Colonic mucosa (tissue), 4 donors: ENCODE measurements around the gene CLDN6. TPM values are rescaled to one million over a fixed set of nuclear protein-coding genes. Genes with fewer than 3 reads are reported as not detected.
A peak's percentile ranks its signal among the peaks of the same experiment; 100 is the strongest.

Experiments used
- DNase-seq: peaks from one replicate; pipeline ENCODE4 v3.0.0-alpha.2; 2020
- H3K27ac ChIP-seq: fragments of 200-600 bp; one replicate; pipeline ENCODE4 v1.8.0; 2021
- H3K27me3 ChIP-seq: fragments of 200-600 bp; one replicate; pipeline ENCODE4 v1.8.0; 2021
- H3K36me3 ChIP-seq: fragments of 200-600 bp; one replicate; pipeline ENCODE4 v1.8.0; 2021
- H3K4me1 ChIP-seq: fragments of 200-600 bp; one replicate; pipeline ENCODE4 v1.8.0; 2021; ENCODE audit warnings: mild to moderate bottlenecking
- H3K4me3 ChIP-seq: fragments of 200-600 bp; one replicate; pipeline ENCODE4 v1.8.0; 2021
- H3K9ac ChIP-seq, 2 donors: one replicate each; pipeline ENCODE4 v1.7.0; 2013; ENCODE audit warnings: control low read depth in 2 of 2, low read depth in 2 of 2, low read length in 2 of 2
- H3K9me3 ChIP-seq: fragments of 200-600 bp; one replicate; pipeline ENCODE4 v1.8.0; 2021
- CTCF ChIP-seq: fragments of 200-600 bp; IDR thresholded peaks from one replicate; pipeline ENCODE4 v1.8.0; 2022; ENCODE audit warnings: antibody characterized with exemption, mild to moderate bottlenecking
- intact Hi-C: fragments of 100-400 bp; cut with DNase I; formaldehyde crosslinking; loops from one replicate; pipeline ENCODE4 v1.14.1; 2022
- total RNA-seq, 2 donors: library from RNA; stranded (reverse); fragmentation: NEBNext Ultra II Directional in 1 of 2; extraction: Animal tissue kit (Norgen Biotek cat#: 25700) in 1 of 2; gene quantifications; one replicate each; pipeline ENCODE4 v1.2.1, GENCODE V29; 2021
- donor health status: healthy.
- donor health status: DM: no; HTN: no; CAD: no.
- donor health status: DM: no; HTN: no; CAD: no.

The CLDN6 gene, protein sequence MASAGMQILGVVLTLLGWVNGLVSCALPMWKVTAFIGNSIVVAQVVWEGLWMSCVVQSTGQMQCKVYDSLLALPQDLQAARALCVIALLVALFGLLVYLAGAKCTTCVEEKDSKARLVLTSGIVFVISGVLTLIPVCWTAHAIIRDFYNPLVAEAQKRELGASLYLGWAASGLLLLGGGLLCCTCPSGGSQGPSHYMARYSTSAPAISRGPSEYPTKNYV
- 1 to 10 TPM in 1 of 2 donors, not detected in 1; 1.2 TPM for total RNA-seq

GRCh38 chr16:3017794-3018506, at the start of gene CLDN6:
CLDN6 (minus strand) TSS chr16:3018183; CDS start chr16:3016021, 2,162 bp downstream.
- H3K9me3 ChIP-seq: no peaks in the 10 kb centered on the region
- no peak for TF ChIP-seq CTCF
- no peak within 1 kb of the TSS for H3K4me3 ChIP-seq
- DNase-seq: no peak
- no peaks in the 10 kb centered on the region for H3K27me3 ChIP-seq
- peaks cover 13% of the 10 kb centered on the region for H3K4me1 ChIP-seq
- H3K9ac ChIP-seq: no peak within 1 kb of the TSS
- no peak within 1 kb of the TSS for H3K27ac ChIP-seq
- intact Hi-C loops: no loop called here
- no peaks in the 10 kb centered on the region for H3K36me3 ChIP-seq

DNA sequence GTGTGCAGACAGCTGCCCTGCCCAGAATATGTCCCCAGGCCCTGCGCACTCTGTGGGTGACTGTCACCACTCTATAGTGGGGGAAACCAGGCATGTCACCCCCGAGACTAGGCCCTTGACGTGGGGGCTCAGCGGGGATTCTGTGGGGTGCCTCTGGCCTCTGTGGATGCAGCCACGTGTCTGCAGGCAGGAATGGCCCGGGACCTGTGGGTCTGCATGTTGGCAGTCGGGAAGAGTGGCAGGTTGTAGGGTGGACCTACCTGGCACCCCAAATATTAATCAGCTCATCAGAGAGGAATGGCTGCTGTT, 48.4 kb upstream of the CLDN6 start:
- H3K27ac ChIP-seq: peak overlapping the region; percentile 78
- peak overlapping the region; percentile 48 to 76 for H3K9ac ChIP-seq
- no peaks in the 10 kb centered on the region for H3K9me3 ChIP-seq
- DNase-seq: no peak
- peak overlapping the region; percentile 49 for H3K4me3 ChIP-seq
- intact Hi-C loops: no loop called here
- no peak for TF ChIP-seq CTCF
- no peaks in the 10 kb centered on the region for H3K36me3 ChIP-seq
- H3K27me3 ChIP-seq: no peaks in the 10 kb centered on the region
- peaks cover 5% of the 10 kb centered on the region for H3K4me1 ChIP-seq

DNA sequence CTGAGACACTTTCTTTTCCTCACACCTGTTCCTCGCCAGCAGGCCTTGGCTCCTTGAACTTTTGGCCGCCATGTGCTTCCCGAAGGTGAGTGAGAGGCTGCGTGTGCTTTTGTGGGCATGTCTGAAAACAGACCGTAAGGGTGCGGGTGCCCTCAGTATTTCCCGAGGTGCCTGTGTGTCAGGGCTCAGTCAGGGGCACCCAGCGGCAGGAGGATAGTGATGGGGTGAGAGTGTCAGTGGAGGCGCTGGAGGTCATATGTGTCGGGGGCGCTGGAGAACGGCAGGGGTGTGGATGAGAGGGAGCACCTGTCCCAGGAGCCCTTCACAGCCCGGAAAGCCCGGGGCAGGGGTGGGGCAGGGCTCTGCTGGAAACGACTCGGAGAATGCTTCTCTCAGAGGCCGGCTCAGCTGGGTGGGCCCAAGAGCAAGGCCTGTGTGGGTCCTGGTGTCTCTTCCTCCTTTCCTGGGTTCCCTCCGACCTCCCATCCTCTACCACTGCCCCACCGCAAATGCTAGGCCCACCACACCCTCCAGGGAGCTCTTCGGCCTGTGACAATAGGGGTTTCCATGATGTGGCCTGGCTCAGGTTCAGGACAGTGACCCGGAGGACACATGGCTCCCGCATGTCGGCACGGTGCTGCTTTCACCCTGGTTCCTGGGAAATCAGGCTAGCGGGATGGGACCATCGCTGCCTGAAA, 47.9 kb upstream of the CLDN6 start:
- Histone ChIP-seq H3K4me3 (peak overlapping the region; percentile 49), H3K9ac (peak overlapping the region; percentile 48 to 76), H3K4me1 (peaks cover 5% of the 10 kb centered on the region), H3K9me3 (no peaks in the 10 kb centered on the region), H3K36me3 (no peaks in the 10 kb centered on the region), H3K27me3 (no peaks in the 10 kb centered on the region), H3K27ac (peak overlapping the region; percentile 78)
- peak; percentile 60 for DNase-seq
- intact Hi-C loops: no loop called here
- no peak for TF ChIP-seq CTCF

DNA sequence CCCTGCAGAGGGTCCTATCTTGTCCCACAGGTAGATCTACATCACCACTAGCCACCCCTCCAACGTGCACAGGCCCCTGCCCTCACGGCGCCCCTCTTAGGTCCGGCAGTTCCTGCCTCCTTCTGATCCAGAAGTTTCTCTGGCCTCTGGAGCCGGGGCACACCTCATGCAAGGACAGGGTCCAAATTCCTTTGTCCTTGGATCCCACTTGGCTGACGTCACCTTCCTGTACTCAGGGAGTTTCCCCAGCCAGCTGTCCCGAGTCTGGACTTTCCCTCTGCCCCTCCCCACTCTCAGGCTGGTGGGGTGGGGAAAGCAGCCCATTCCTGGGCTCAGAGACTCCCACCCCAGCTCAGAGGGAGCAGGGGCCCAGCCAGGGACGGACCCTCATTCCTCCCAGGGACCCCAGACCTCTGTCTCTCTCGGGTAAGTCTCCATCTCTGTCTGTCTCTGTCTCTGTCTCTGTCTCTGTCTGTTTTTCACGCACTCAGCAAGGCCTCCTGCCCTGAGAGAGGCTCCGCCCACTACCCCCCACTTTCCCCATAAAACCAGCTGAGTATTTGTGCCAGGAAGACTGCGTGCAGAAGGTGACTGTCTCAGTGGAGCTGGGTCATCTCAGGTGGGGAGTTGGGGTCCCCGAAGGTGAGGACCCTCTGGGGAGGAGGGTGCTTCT, 47.2 kb upstream of the CLDN6 start, which contains the start of gene IL32:
Gene IL32 (plus strand): TSS at position 572 of the 673 bp plus-strand sequence. CDS start 172 bp downstream, outside the sequence.
- Histone ChIP-seq H3K9me3 (no peaks in the 10 kb centered on the region), H3K36me3 (no peaks in the 10 kb centered on the region), H3K27ac (peak within 1 kb of the TSS; percentile 78), H3K4me1 (peaks cover 6% of the 10 kb centered on the region), H3K9ac (peak within 1 kb of the TSS; percentile 48 to 76), H3K27me3 (no peaks in the 10 kb centered on the region), H3K4me3 (peak within 1 kb of the TSS; percentile 49)
- DNase-seq: peak; percentile 92
- intact Hi-C loops: no loop called here
- no peak for TF ChIP-seq CTCF
